GM18499 (cell line): ENCODE measurements around the gene EMX2.
"Not testable (repeated sequence)": the region's sequence is repeated elsewhere in the genome, so short reads cannot be mapped to it uniquely, and the experiment has no call there.

Experiments
- ATAC-seq: cut with Tn5 transposase; IDR thresholded peaks from one replicate; pipeline ENCODE4 v1.9.1; 2021; ENCODE audit warnings: moderate number of reproducible peaks; ENCODE audit not compliant: insufficient read depth, unreplicated experiment

EMX2 gene

DNA sequence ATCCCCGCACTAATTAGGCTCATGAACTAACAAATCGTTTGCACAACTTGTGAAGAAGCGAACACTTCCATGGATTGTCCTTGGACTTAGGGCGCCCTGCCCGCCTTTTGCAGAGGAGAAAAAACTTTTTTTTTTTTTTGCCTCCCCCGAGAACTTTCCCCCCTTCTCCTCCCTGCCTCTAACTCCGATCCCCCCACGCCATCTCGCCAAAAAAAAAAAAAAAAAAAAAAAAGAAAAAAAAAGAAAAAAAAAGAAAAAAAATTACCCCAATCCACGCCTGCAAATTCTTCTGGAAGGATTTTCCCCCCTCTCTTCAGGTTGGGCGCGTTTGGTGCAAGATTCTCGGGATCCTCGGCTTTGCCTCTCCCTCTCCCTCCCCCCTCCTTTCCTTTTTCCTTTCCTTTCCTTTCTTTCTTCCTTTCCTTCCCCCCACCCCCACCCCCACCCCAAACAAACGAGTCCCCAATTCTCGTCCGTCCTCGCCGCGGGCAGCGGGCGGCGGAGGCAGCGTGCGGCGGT is at the start of gene EMX2:
Gene EMX2, plus strand, starts transcription at position 41 of the 519 bp plus-strand sequence. CDS start 522 bp downstream, outside the sequence.
- ATAC-seq: no peak

DNA sequence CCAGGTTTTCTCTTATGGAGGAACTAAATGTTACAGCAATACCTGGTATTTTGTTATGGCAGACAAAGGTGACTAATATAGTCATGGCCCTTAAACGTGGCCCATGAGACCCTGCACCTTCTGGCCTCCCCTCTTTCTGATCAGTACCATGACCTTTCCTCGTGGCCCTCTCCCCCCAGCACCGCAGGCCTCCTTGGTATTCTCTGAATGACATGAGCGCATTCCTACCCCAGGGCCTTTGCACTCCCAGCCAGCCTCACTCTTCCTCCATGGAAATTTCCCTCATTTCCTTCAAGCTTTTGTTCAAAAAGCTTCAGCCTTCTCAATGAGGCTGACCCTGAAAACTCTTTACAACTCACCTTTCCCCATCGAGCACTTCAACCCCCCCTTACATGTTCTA is 46.5 kb upstream of the EMX2 start:
- no peak for ATAC-seq

DNA sequence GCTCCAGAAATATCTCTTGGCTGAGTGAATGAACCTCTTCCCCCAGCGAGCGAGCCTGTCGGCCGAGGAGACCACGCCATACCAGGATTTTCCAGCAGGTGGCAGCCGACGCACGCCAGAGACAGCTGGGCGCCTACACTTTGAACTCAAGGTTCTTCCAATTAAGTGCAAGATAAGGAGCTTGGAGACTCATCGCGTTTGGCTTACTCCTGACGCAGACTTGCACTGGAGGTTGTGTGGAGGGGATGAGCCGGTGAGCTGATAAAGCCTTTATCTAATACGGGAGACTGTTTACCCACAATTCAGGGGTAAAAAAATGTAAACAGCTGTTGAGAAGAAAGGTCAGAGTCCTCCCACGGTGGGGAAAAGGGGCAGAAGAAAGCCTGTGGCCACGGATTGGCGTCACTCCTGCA is 45.9 kb upstream of the EMX2 start:
- ATAC-seq: no peak

DNA sequence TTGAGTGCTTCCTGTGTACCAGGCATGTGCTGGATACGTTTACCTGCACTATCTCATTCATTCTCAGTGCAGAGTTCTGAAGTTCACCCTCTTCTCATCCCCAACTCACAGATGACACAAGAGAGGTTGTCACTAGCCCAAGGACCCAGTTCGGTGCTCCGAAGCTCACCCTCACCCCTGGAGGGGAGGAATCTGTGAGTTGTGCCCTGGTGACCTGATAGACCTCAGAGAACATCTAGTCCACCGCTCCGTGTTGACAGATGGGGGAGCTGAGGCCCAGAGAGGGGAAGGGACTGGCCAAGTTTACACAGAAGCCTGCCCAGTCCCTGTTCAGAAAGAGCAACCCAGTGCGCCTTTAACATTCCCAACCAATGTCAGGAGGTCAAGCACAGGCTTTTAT is 44.8 kb upstream of the EMX2 start:
- ATAC-seq: no peak

DNA sequence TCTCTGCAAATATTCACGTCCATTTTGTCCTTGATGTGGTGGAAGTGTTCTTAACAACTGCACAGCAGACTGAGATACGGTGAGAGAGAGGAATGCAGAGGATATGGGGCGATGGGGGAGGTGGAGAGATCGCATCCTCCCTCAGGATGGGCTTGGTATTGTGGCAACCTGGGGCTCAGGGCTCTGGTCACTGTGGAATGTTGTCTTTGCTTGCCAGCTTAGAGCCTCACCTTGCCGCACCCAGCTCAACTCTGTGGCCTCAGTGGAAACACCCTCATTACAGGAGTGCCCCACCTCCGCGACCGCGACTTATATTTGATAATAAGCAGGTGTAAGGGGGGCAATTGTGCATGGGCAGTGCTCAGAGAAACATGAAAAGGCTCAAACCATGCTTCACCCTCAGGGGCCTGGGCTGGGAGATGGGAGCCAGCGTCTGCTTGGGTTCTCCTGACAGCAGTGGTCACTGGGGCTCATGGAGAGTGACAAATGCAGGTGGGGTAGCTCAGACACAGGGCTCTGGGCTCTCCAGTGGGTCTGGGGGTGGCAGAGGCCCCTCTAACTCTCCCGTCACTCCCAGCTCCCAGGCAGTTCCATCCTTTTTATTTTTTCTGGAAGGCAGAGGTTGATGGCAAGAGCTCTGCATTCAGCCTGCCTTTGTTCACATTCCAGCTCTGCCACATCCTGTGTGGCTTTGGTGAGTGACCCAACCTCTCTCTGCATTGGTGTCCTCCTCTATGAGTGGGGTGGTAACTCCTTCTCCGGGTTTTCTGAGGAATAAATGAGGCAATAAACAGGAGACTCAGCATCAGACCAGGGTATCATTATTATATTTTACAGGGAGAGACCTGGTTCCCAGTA is 43.1 kb upstream of the EMX2 start:
- ATAC-seq: no peak

DNA sequence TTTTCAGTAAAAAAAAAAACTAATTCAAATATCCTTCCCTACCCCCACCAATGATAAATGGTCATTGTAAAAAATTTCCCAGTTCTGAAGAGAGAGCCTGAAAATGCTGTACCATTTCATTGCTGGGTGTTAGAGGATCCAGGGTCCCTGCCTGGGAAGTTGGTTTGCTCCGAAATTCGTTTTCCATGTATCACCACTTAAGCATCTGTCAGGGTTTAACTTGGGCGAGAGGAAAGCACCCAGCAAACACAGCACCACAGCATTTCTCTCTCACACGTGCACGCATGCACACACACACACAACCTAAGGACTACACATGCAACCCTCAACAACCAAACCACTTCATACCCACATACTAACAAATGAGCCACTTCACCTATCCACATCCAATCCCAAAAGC is 42.1 kb upstream of the EMX2 start:
- ATAC-seq: no peak

DNA sequence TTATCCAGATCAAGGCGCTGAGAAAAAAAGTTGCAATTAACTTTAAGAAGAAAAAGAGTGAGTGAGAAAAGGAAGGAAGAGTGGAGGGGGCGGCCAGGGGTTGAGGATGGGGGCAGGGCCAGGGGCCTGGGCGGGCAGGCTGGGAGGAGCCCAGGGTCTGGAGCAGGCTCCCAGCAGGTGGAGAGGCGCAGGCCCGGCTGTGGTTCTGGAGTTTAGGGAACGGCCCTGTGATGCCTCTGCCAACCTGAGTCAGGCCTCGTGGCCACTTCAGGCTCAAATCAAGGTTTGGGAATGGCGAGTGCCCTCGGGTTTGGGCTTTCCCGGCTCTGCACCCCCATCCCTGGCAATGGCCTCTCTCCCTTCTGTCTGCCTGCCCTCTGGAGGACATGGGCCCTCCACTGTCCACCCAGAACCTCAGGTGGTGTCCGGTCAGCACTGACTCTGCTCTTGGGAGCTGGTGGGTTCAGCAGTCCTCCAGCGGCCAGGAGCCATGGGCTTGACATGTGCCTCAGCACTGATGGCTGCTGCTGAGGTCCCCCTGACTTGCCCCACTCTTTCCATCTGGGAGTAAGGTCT is 41.0 kb upstream of the EMX2 start:
- ATAC-seq: no peak

DNA sequence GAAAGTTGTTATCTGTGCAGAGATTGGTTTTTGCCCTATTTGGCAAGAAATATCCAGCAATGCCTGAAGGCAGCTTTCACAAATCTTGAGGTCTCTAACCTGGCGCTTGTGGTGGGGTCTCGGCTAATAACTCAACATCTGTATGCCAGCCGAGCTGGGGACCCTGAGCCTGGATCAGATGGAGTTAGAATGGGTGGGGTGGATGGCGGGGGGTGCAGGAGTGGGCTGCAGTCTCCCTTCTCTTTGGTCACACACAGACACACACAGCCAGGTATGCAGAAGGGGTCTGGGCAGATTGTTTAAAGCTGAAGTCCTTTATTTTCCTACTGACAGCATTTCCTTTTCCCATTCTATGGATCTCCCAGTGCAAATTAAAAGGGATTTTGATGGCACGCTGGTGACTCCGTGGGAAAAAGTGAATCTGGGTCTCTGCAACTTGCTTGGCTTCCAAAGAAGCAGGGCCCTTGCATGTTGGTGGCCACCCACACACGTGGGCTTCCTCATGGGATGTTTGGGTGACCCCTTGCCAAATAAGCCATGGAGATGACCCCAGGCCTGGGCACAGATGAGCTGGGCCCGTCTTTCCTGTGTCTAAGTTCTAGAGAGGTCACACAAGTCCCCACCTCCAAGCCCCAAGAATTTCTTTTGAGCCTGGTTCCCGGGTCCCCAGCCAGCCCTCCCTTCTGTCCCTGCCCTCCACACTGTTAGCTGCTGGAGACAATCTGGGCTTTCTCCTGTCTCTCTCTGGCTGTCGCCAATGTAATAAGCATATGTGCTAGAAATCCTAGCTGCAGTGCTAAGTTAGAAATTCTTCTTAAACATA is 39.9 kb upstream of the EMX2 start:
- ATAC-seq: no peak

DNA sequence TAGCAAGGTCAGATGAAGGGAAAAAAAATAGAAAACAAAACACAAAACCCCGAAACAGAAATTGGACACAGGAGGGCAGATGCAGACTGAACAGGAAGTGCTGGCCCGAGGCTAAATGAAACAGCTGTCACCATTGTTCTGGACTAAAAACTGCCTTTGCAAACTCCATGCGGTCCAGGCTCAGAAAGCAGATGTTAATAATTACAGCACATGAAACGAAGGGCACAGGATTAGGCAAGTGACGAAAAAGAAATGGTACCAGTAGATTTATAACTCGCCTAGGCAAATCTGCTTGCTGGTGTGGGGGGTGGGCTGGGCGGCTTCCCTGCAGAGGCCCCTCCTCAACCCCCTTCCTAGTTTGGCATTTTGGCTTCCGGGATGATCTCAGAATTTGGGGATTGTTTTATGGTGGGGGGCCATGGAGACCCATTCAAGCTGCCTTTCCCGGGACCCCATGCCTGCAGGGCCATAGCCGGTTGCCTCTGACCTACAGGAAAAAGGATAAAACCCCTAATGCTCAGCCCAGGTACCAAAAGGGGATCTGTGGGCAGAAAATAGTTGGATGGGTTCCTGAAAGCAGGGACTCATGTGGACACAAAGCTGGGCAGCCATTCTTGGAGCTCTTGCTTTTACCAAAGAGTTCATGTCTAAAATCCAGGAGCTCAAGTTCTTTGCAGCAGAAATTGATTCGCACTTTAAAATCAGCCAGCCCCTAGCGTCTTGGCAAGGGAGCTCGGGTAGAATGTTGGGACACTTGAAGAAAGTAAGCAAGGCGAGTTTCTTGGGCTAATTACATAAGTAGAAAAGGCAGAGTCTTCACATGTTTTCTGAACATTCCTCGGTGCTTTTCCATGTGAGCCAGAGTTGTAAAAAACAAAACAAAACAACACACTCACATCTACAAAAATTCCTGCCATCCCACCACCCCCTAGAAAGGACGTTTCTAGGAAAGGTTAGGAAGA is 39.0 kb upstream of the EMX2 start:
- ATAC-seq: no peak

DNA sequence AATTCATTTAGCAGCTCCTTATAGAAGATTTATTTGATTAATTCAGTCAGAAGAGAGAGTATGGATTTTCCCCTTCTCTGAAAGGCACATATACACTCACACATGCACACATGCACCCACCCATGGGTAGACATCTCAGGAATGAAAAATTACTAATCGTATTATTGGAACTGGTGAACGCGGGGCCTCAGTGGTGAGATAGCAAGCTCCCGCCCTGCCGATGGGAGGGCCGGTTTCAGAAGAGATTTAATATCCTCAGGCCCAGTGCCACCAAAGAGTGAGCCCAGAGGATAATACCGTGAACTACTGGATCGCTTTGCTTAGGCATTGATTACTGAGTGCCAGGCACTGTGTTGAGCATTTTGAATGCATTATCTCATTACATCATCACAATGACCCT is 38.0 kb upstream of the EMX2 start:
- ATAC-seq: no peak

DNA sequence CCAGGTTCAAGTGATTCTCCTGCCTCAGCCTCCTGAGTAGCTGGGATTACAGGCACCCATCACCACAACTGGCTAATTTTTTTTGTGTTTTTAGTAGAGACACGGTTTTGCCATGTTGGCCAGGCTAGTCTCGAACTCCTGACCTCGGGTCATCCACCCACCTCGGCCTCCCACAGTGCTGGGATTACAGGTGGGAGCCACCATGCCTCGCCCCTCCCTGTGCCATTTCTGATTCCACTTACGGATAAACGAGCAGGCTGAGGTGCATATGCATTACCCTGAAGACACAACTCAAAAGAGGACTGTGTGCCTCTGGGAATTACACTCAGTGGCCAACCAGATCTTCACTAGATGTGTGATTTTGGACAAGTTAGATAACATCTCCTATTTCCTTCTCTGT is 35.5 kb upstream of the EMX2 start:
- not testable (repeated sequence) for ATAC-seq

DNA sequence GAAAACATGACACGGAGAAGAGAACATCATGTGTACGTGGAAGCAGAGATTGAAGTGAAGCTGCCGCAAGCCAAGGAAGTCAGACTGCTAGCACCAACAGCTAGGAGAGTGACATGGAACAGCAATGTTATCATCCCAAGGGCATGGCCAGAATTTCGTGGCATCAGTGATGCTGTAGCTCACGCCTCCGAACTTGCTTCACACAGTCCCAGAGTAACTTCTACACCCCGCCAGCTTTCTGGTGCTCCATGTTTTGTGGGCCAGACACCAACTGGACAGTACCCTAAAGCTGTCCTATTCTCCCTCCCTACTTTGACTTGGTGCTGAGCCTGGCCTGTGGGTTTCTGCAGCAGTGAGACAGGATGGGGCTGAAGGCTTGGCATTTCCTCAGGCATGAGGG is 33.0 kb upstream of the EMX2 start:
- no peak for ATAC-seq

DNA sequence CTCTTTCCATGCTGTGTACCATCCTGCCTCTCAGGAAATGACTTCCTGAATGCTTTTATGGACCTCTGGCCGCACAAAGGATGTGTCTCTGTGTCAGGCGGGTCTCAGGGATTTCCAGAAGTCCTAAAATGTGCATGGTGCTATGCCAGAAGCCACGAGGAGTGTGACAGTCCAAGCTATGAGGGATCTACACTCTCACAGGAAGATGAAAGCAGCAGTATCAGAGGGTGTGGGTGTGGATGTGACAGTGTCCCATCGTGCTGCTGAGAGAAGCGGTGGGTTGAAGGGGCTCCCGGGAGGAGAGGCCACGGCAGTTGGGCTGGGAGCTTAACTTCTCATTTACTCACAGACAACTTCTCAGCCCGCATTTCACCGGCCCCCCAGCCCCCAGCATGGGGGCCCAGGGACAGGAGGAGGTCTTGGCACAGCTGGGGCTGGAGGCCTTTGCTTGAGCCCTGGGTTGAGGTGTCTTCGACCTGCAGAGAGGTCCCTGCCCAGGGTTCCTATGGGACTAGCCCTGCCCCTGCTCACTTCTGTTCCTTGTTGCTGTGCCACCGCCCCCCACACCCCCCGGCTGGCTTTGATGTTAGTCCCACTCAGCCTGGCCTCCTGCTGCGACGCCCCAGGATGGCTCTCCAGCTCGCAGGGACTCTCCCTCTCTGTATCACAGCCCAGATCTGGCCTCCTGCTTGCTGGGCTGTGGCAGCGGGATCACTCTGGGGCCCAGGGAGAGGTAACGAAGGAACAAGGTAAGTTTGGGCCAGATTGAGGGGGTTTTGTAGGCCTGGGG is 30.8 kb upstream of the EMX2 start:
- ATAC-seq: no peak

DNA sequence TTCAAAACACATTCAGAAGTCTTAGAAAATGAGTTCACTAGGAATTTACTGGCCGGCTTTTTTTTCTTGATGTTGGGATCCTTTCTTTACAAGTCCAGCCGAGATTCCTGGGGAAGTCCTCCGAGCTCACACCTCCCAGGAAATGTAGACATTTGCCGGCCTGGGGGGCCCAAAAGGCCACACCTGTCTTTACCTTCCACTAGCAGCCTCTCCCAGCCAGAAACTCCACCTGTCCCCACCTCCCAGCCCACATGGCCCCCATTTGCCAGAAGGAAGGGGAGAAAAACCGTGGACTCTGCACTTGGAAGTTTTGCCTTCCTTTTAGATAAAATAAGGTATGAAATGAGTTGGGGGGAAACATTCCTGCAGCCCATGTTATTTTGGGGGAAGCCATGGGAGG is 27.6 kb upstream of the EMX2 start:
- ATAC-seq: no peak

DNA sequence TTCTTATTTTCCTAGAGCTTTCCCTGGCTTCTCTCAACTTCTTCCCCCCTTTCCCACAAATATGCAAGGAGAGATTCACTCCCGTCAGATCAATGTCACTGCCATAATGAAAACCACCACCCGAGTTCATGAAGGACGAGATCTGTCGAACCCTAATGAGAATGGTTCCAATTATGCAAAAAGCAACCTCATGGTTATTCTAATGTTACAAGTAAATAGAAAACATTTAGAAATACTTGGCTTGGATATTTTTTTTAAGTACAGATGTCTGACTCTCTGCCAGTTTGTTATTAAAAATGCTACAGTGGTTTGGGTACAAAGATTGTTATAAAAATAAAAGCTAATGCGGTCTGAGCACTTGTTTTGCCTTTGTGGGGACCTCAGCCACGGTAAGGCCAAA is 25.9 kb upstream of the EMX2 start:
- ATAC-seq: no peak

DNA sequence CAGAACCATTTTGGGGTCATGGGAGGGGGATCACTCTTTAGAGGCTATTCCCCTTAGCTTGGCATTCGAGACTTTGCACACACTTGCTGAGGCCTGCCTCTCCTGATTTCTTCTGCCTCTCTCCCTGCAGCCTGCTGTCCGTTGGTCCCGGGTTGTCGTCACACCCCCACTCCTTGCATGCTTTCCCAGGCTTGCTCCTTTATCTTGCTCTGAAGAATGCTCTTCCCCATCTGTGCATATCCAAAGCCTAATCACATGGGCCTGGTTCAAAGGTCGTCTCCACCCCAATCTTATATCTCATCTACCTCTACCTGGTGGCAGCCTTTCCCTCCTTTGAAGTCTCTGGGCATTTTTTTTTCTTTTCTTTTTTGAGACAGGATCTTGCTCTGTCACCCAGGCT is 24.3 kb upstream of the EMX2 start:
- ATAC-seq: no peak

DNA sequence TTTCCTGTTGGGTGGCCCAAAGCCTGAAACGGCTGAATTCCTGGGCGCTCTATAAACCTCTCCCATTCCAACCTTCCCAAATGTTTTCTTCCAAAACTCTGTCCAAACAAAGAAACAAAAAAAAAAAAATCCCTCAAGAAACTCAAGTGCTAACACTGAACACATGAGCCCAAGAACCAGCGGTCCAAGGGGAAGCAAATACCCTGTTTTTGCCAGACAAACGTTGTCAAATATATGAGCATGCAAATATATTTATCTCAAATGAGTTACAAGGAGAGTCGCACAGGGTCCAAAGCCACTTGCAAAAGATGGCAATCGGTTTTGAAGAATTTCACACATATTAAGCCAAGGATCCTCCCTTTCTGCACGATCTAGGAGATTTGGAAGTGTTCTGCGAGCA is 23.3 kb upstream of the EMX2 start:
- ATAC-seq: no peak

DNA sequence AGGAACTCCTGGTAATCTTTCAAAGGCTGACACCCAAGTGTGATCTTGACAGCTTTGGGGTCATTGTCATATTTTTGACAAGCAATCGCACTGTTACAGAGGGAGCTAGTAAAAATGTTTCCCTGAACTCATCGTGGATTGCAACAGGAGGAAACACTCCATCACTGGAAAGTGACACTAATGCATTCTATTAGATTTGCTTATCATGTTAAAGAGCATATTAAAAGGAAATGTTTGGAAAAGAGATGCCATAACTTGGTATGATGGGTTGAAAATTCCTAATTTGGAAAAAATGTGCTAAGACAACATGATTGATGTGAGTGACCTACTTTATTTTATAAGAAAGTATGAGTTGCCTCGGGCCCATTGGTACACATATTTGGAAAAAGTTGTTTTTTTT is 22.7 kb upstream of the EMX2 start:
- ATAC-seq: no peak

DNA sequence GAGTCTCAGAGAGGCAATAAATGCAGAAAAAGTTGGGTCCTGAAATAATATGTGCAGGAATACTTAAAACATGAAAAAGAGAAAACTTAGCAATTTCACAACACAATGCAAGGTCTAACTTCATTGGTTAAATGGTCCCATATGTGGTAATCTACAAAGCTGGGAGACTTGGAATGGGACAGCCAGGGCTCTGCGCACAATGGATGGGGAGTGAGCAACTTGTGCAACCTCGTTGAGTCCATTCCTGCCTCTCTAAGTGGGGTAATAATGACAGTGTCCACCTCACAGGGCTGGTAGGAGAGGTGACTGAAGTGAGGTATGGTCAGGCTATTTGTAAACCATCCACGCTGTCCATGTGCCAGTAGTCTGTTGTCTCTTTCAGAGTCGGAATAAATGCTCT is 11.8 kb upstream of the EMX2 start:
- ATAC-seq: no peak
